Transverse colon (tissue), 4 donors: ENCODE data around the gene GNAL. TPM values are rescaled to one million over a fixed set of nuclear protein-coding genes. Genes with fewer than 3 reads are reported as not detected.

Experiments
- DNase-seq: peaks from one replicate; pipeline ENCODE4 v3.0.0-alpha.2; 2019
- H3K27ac ChIP-seq, 4 donors: fragments of 200-600 bp; sonication (generic); 2 replicates each; pipeline ENCODE4 v1.5.1; 2016 to 2018; ENCODE audit warnings: inconsistent platforms in 4 of 4
- H3K27me3 ChIP-seq: fragments of 200-600 bp; sonication (generic); 2 replicates; pipeline ENCODE4 v1.5.1; 2017; ENCODE audit warnings: inconsistent platforms
- H3K36me3 ChIP-seq, 4 donors: fragments of 200-600 bp; sonication (generic); 2 replicates each; pipeline ENCODE4 v1.5.1; 2017 to 2019; ENCODE audit warnings: inconsistent platforms in 4 of 4
- H3K4me1 ChIP-seq, 4 donors: fragments of 200-600 bp; sonication (generic); 2 replicates each; pipeline ENCODE4 v1.5.1; 2017 to 2020; ENCODE audit warnings: inconsistent platforms in 4 of 4
- H3K4me3 ChIP-seq, 4 donors: fragments of 200-600 bp; sonication (generic); 1 replicate in 1 of 4; 2 replicates in 3 of 4; pipeline versions ENCODE4 v1.5.1 to v1.6.1; 2017 to 2019; ENCODE audit warnings: inconsistent platforms in 4 of 4
- H3K9me3 ChIP-seq, 2 donors: fragments of 200-600 bp; sonication (generic); 2 replicates each; pipeline ENCODE4 v1.5.1; 2017 to 2019; ENCODE audit warnings: inconsistent platforms in 2 of 2
- CTCF ChIP-seq, 5 experiments: fragments of 200-600 bp in 3 of 5; fragments of 450-650 bp in 2 of 5; sonication (generic) in 3 of 5; IDR thresholded peaks; 1 replicate in 2 of 5; 2 replicates in 3 of 5; pipeline ENCODE4 v1.5.1; 2016 to 2017; ENCODE audit warnings: antibody characterized with exemption in 5 of 5, inconsistent platforms in 3 of 5, mild to moderate bottlenecking in 2 of 5, moderate library complexity in 1 of 5
- EP300 ChIP-seq: sonication (generic); formaldehyde crosslinking; IDR thresholded peaks from one replicate; pipeline ENCODE4 v1.6.1; 2017; ENCODE audit warnings: antibody characterized with exemption, low read depth
- POLR2A ChIP-seq: fragments of 450-650 bp; IDR thresholded peaks from one replicate; pipeline ENCODE4 v1.6.1; 2016; ENCODE audit warnings: antibody characterized with exemption, mild to moderate bottlenecking, moderate library complexity
- POLR2AphosphoS5 ChIP-seq, 3 donors: sonication (generic); formaldehyde crosslinking; IDR thresholded peaks; one replicate each; pipeline ENCODE4 v1.6.1; 2016; ENCODE audit warnings: antibody characterized with exemption in 3 of 3
- WGBS, 2 donors: methylation state at CpG; one replicate each; pipeline ENCODE4 v1.1.5; 2018; ENCODE audit warnings: low coverage in 1 of 2; 5-methylcytosine and 5-hydroxymethylcytosine counted together
- in situ Hi-C, 4 donors: fragments of 200-750 bp; cut with MboI; loops; one replicate each; pipeline versions ENCODE4 v1.15.0 to v1.15.1; 2017; ENCODE audit warnings: low sequenced_read_pairs in 3 of 4, low pct_ligation_motif_present in 1 of 4, low pct_unique_long_range_greater_than_20kb in 1 of 4
- intact Hi-C: fragments of 100-400 bp; cut with DNase I; formaldehyde crosslinking; loops from one replicate; pipeline ENCODE4 v1.15.1; 2023; ENCODE audit warnings: low total_unique reads
- total RNA-seq, 4 donors: library from RNA; depleted of rRNA; stranded (reverse); fragments of >200 nt; gene quantifications; one replicate each; pipeline ENCODE4 v1.1.0, GENCODE V29; 2016

Gene GNAL
- total RNA-seq, 4 donors from 2014 or later = 2.9 to 7.4 (median 7.2) TPM

- in situ Hi-C loops (loop anchor here in 3 of 4 donors (25.0 kb wide), 1 partner anchor 290 kb away; no protein-coding TSS in a partner anchor), intact Hi-C loops (no loop called here)
- DNase-seq = no peak
- no peaks in the 10 kb centered on the region for H3K9me3 ChIP-seq
- peaks cover 37% of the 10 kb centered on the region for H3K27me3 ChIP-seq
- peaks cover 0 to 11% (median 6%) of the 10 kb centered on the region in 4 donors for H3K4me1 ChIP-seq
- H3K4me3 ChIP-seq = no peak overlapping the region
- H3K27ac ChIP-seq = no peak overlapping the region
- WGBS, 2 donors = 95 to 100% methylated on average over 1 to 4 of the region's 4 CpGs
- H3K36me3 ChIP-seq = no peaks in the 10 kb centered on the region
- TF ChIP-seq CTCF (IDR thresholded peaks at IDR 0.05) (no peak), POLR2AphosphoS5 (IDR thresholded peaks at IDR 0.05) (no peak), EP300 (no peak), POLR2A (no peak)
These were observed 58.2 kb downstream of the GNAL start for GRCh38 chr18:11747286-11747685.

- peaks cover 41% of the 10 kb centered on the region for H3K27me3 ChIP-seq
- WGBS, 2 donors = 0 to 41% methylated on average over 1 to 11 of the region's 11 CpGs
- in situ Hi-C loops = loop anchor here in 3 of 4 donors (25.0 kb wide), 1 partner anchor 290 kb away; no protein-coding TSS in a partner anchor
- H3K9me3 ChIP-seq = no peaks in the 10 kb centered on the region
- TF ChIP-seq POLR2AphosphoS5 (IDR thresholded peaks at IDR 0.05) = no peak
- TF ChIP-seq CTCF (IDR thresholded peaks at IDR 0.05) = no peak
- TF ChIP-seq EP300 = no peak
- TF ChIP-seq POLR2A = no peak
- intact Hi-C loops = no loop called here
- H3K36me3 ChIP-seq = no peaks in the 10 kb centered on the region
- no peak overlapping the region for H3K27ac ChIP-seq
- no peak overlapping the region for H3K4me3 ChIP-seq
- DNase-seq = no peak
- peaks cover 0 to 12% (median 6%) of the 10 kb centered on the region in 4 donors for H3K4me1 ChIP-seq
These were observed 58.7 kb downstream of the GNAL start for GRCh38 chr18:11747731-11748130.

DNA sequence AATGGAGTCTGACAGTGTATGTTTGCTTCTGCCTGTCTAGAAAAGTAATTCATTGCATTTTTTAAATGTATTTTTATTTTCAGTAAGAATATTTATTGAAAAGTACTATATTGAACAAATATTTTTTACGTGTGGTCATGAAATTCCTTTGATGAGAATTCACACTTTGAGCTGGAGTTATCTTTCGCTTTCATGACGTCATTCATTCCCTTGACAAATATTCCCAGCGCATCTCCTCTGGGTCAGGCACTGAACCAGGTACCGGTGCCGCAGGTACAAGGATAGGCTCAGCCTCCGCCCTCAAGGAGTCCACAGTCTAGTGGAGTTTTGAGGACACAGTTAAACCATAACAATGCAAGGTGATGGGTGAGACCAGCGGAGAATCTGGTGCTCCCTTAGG, 60.2 kb downstream of the GNAL start:
- Histone ChIP-seq H3K4me1 (peaks cover 0 to 12% (median 6%) of the 10 kb centered on the region in 4 donors), H3K4me3 (no peak overlapping the region), H3K36me3 (no peaks in the 10 kb centered on the region), H3K9me3 (no peaks in the 10 kb centered on the region), H3K27me3 (peaks cover 45% of the 10 kb centered on the region), H3K27ac (no peak overlapping the region)
- DNase-seq = no peak
- in situ Hi-C loops (loop anchor here in 3 of 4 donors (25.0 kb wide), 1 partner anchor 288 kb away; no protein-coding TSS in a partner anchor), intact Hi-C loops (no loop called here)
- 74 to 87% methylated on average over 5 to 8 of the region's 8 CpGs for WGBS, 2 donors
- TF ChIP-seq CTCF (IDR thresholded peaks at IDR 0.05) = no peak
- no peak for TF ChIP-seq POLR2A
- no peak for TF ChIP-seq POLR2AphosphoS5 (IDR thresholded peaks at IDR 0.05)
- no peak for TF ChIP-seq EP300

- intact Hi-C loops = no loop called here
- Histone ChIP-seq H3K27me3 (peaks cover 45% of the 10 kb centered on the region), H3K4me3 (no peak overlapping the region), H3K36me3 (no peaks in the 10 kb centered on the region), H3K27ac (no peak overlapping the region), H3K4me1 (peaks cover 0 to 12% (median 6%) of the 10 kb centered on the region in 4 donors), H3K9me3 (no peaks in the 10 kb centered on the region)
- no peak for DNase-seq
- in situ Hi-C loops = no loop called here
- 93% methylated on average over 14 to 16 of the region's 16 CpGs for WGBS, 2 donors
- TF ChIP-seq EP300 = no peak
- TF ChIP-seq POLR2AphosphoS5 (IDR thresholded peaks at IDR 0.05) = no peak
- no peak for TF ChIP-seq POLR2A
- TF ChIP-seq CTCF (IDR thresholded peaks at IDR 0.05) = no peak
These were observed 61.1 kb downstream of the GNAL start for GRCh38 chr18:11750171-11750570.
